HepG2 (cell line): Measurements from ENCODE around the gene MATN1. TPM values are rescaled to one million over a fixed set of nuclear protein-coding genes. Genes with fewer than 3 reads are reported as not detected.

Experiments used
- ATAC-seq: fragments of 200-7000 bp; cut with Tn5 transposase; 3 replicates; pipeline ENCODE4 v1.9.1; 2020; ENCODE audit warnings: mild to moderate bottlenecking, moderate library complexity
- BruUV-seq: library from RNA; stranded (reverse); fragments of 400-500 nt; replicated peaks from 2 replicates; lab custom pipeline; 2021; lab: Mats Ljungman, UMichigan
- CTCF ChIA-PET: fragments of 300-600 bp; formaldehyde crosslinking; extraction: SDS; loops from one replicate; lab custom pipeline; 2021; ENCODE audit warnings: low total read pairs, inconsistent platforms, low intra/inter-chr PET ratio; lab: Yijun Ruan, JAX
- POLR2A ChIA-PET: fragments of 350-600 bp; sonication (Branson Sonifier 250); formaldehyde crosslinking; loops from one replicate; lab custom pipeline; 2020; ENCODE audit warnings: antibody characterized with exemption, inconsistent platforms; lab: Yijun Ruan, JAX
- DNase-seq: peaks from one replicate; pipeline ENCODE4 v3.0.0-alpha.2; 2015; ENCODE audit warnings: low spot score
- FAIRE-seq: peaks from 3 replicates; lab custom pipeline; 2011; peaks lifted over from hg19 to GRCh38; lab: Jason Lieb, UNC
- H2AFZ ChIP-seq: one replicate; pipeline ENCODE4 v1.6.1; 2011; ENCODE audit warnings: low read length, inconsistent platforms
- H3K27ac ChIP-seq: fragments of 300-600 bp; 3 replicates; pipeline ENCODE4 v1.8.0; 2011; ENCODE audit warnings: mixed run types, mild to moderate bottlenecking, mixed read lengths, low read length, inconsistent platforms; ENCODE audit not compliant: insufficient read depth; ENCODE audit errors: extremely low read length
- H3K27me3 ChIP-seq, 2 experiments: fragments of 200-600 bp in 1 of 2; 2 replicates in 1 of 2; 3 replicates in 1 of 2; pipeline versions ENCODE4 v1.6.0 to v1.8.0; 2011; ENCODE audit warnings: low read length in 2 of 2, mild to moderate bottlenecking in 2 of 2, moderate library complexity in 2 of 2, inconsistent platforms in 1 of 2; ENCODE audit not compliant: insufficient read depth in 2 of 2, control insufficient read depth in 1 of 2
- H3K36me3 ChIP-seq, 2 experiments: fragments of 200-600 bp in 1 of 2; replicated peaks in 1 of 2; 2 replicates in 1 of 2; 3 replicates in 1 of 2; pipeline versions ENCODE4 v1.5.1 to v1.8.0; 2011; ENCODE audit warnings: low read length in 2 of 2, inconsistent platforms in 1 of 2; ENCODE audit not compliant: insufficient read depth in 2 of 2, control insufficient read depth in 1 of 2
- H3K4me1 ChIP-seq: 2 replicates; pipeline ENCODE4 v1.5.1; 2012; ENCODE audit warnings: low read length, inconsistent platforms; ENCODE audit not compliant: insufficient read depth
- H3K4me2 ChIP-seq: 2 replicates; pipeline ENCODE4 v1.6.0; 2011; ENCODE audit warnings: low read depth, low read length, inconsistent platforms
- H3K4me3 ChIP-seq, 3 experiments: fragments of 200-600 bp in 1 of 3; sonication (generic), shearing (Covaris generic) in 1 of 3; replicated peaks in 1 of 3; 2 replicates each; pipeline ENCODE4 v1.5.1; 2011 to 2016; ENCODE audit warnings: low read length in 3 of 3, inconsistent platforms in 2 of 3, low read depth in 2 of 3, mild to moderate bottlenecking in 2 of 3, control low read depth in 1 of 3, mixed read lengths in 1 of 3; ENCODE audit not compliant: insufficient read depth in 1 of 3
- H3K79me2 ChIP-seq: one replicate; pipeline ENCODE4 v1.6.1; 2011; ENCODE audit warnings: low read length, inconsistent platforms; ENCODE audit not compliant: insufficient read depth
- H3K9ac ChIP-seq: 2 replicates; pipeline ENCODE4 v1.6.0; 2011; ENCODE audit warnings: mild to moderate bottlenecking, low read depth, low read length, inconsistent platforms; ENCODE audit not compliant: insufficient read depth
- H3K9me3 ChIP-seq: 2 replicates; pipeline ENCODE4 v1.5.1; 2012; ENCODE audit warnings: mild to moderate bottlenecking, low read length
- H4K20me1 ChIP-seq: 2 replicates; pipeline ENCODE4 v1.6.0; 2011; ENCODE audit warnings: inconsistent platforms, mild to moderate bottlenecking, low read length, moderate library complexity; ENCODE audit not compliant: insufficient read depth
- CHD2 ChIP-seq: IDR thresholded peaks from 2 replicates; pipeline ENCODE4 v1.6.1; 2011; ENCODE audit warnings: low read depth, low read length, improper control_type of control experiment
- FIP1L1 ChIP-seq: fragments of 200-400 bp; formaldehyde crosslinking; IDR thresholded peaks from 2 replicates; pipeline ENCODE4 v1.6.1; 2018; ENCODE audit warnings: low read depth, mild to moderate bottlenecking, low read length, moderate library complexity, borderline replicate concordance; ENCODE audit not compliant: insufficient read depth
- JUND ChIP-seq: sonication (generic); formaldehyde crosslinking; IDR thresholded peaks from 2 replicates; pipeline ENCODE4 v1.8.0; 2022; ENCODE audit warnings: mild to moderate bottlenecking, missing genetic modification reagents
- MAFG ChIP-seq: sonication (generic); formaldehyde crosslinking; IDR thresholded peaks from 2 replicates; pipeline ENCODE4 v1.5.1; 2020; ENCODE audit warnings: mild to moderate bottlenecking, missing genetic modification reagents
- XRCC5 ChIP-seq: fragments of 200-400 bp; formaldehyde crosslinking; optimal IDR thresholded peaks from 2 replicates; pipeline ENCODE3; 2017; ENCODE audit warnings: mild to moderate bottlenecking, low read length
- ZMYM4 ChIP-seq: sonication (generic); formaldehyde crosslinking; IDR thresholded peaks from 2 replicates; pipeline ENCODE4 v1.8.1; 2023; ENCODE audit warnings: mild to moderate bottlenecking, missing genetic modification reagents
- ZNF567 ChIP-seq: sonication (generic); formaldehyde crosslinking; IDR thresholded peaks from 2 replicates; pipeline ENCODE4 v1.8.1; 2023; ENCODE audit warnings: mild to moderate bottlenecking, missing genetic modification reagents, borderline replicate concordance
- WGBS: methylation state at CpG from one replicate; pipeline ENCODE4 v1.1.6; 2017; ENCODE audit warnings: low lambda C conversion rate; 5-methylcytosine and 5-hydroxymethylcytosine counted together
- in situ Hi-C: cut with HindIII; loops from 2 replicates; pipeline ENCODE4 v1.10.0; 2017; ENCODE audit warnings: low pct_unique_long_range_greater_than_20kb; ENCODE audit not compliant: extremely low pct_ligation_motif_present
- intact Hi-C: fragments of 100-400 bp; cut with micrococcal nuclease; formaldehyde crosslinking; loops from one replicate; pipeline ENCODE4 v1.10.0; 2022; ENCODE audit not compliant: unreplicated experiment
- polyA plus RNA-seq, 8 experiments: library from polyadenylated mRNA; depleted of rRNA in 3 of 8; stranded (reverse) in 7 of 8; unstranded in 1 of 8; fragments of >200 nt; fragmentation: Illumina TruSeq in 4 of 8; extraction: Trizol in 4 of 8; gene quantifications; 2 replicates each; pipeline versions ENCODE4 v1.2.1 to v1.2.3, GENCODE V29; 2011 to 2016; ENCODE audit warnings: low read depth in 4 of 8, missing spikeins in 1 of 8, mixed read lengths in 1 of 8; ENCODE audit not compliant: insufficient read depth in 1 of 8
- total RNA-seq, 5 experiments: library from RNA; depleted of rRNA; stranded (reverse); fragments of >200 nt; fragmentation: Illumina TruSeq; extraction: Trizol; gene quantifications; 2 replicates each; pipeline ENCODE4 v1.2.3, GENCODE V29; 2016; ENCODE audit warnings: low read depth in 1 of 5
- TF ChIP-seq, protein P1 (sequence below): sonication (generic); formaldehyde crosslinking; IDR thresholded peaks from 2 replicates; pipeline ENCODE4 v1.5.0; 2020; ENCODE audit warnings: mild to moderate bottlenecking, missing genetic modification reagents
- TF ChIP-seq, protein P2 (sequence below): IDR thresholded peaks from 2 replicates; pipeline ENCODE4 v1.6.1; 2016; ENCODE audit warnings: control low read depth
- TF ChIP-seq, protein P3 (sequence below): sonication (generic); formaldehyde crosslinking; conservative IDR thresholded peaks from 2 replicates; pipeline ENCODE4 v1.4.0; 2020; ENCODE audit warnings: missing genetic modification reagents
- TF ChIP-seq, protein P4 (sequence below): sonication (generic); formaldehyde crosslinking; IDR thresholded peaks from 2 replicates; pipeline ENCODE4 v1.8.1; 2023; ENCODE audit warnings: mild to moderate bottlenecking, missing genetic modification reagents

Gene MATN1
- total and polyA plus RNA-seq, 2 of the 13 experiments (the other 11 are each of a cell fraction or from before 2014, with no cell fraction given): 0.04 to 0.05 TPM

DNA sequence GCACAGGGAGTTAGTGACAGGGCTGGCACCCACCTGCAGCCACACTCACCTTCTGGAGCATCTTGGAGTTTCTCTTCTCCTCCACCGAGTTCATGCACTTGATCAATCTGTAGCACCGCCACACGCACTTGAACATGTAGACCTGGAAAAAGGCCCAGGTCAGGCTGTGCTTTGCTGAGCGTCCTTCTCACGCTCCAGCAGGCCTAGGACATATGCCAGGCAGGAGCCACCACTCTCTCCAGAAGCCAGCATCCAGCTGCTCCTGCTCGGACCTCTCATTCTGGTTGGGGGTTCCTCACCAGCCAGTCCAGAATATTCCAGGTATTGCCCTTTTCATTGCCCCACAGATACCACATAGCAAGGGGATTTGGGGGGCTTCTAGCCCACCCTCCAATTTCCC, 11.7 kb upstream of the MATN1 start (continued):
- TF ChIP-seq FIP1L1: no peak

DNA sequence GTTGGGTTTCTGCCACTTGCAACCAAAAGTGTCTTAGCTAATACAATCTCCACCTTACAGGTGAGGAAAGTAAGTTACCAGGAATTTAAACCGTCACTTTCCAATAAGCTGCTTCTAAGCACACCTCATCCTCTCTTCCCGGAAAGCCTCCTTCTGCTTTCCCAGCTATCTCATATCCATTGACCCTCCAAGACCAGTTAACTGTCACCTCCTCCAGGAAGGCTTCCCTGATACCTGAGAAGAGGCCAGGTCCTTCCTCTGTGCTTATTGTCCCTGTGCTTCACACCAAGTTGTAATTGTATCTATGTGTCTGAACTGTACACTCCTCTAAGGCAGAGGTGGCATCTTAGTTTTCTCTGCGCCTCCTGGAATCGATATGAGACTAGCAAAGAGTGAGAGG, 11.2 kb upstream of the MATN1 start:
- H3K4me3 ChIP-seq: no peak overlapping the region
- FAIRE-seq (no peak), ATAC-seq (no peak), DNase-seq (no peak)
- H2AFZ ChIP-seq: no peak overlapping the region
- peaks cover 7% of the 10 kb centered on the region for H3K4me1 ChIP-seq
- no peaks in the 10 kb centered on the region for H3K79me2 ChIP-seq
- H4K20me1 ChIP-seq: no peaks in the 10 kb centered on the region
- no TSS peak for BruUV-seq
- H3K36me3 ChIP-seq: no peaks in the 10 kb centered on the region
- H3K9me3 ChIP-seq: no peaks in the 10 kb centered on the region
- TF ChIP-seq, protein P1, sequence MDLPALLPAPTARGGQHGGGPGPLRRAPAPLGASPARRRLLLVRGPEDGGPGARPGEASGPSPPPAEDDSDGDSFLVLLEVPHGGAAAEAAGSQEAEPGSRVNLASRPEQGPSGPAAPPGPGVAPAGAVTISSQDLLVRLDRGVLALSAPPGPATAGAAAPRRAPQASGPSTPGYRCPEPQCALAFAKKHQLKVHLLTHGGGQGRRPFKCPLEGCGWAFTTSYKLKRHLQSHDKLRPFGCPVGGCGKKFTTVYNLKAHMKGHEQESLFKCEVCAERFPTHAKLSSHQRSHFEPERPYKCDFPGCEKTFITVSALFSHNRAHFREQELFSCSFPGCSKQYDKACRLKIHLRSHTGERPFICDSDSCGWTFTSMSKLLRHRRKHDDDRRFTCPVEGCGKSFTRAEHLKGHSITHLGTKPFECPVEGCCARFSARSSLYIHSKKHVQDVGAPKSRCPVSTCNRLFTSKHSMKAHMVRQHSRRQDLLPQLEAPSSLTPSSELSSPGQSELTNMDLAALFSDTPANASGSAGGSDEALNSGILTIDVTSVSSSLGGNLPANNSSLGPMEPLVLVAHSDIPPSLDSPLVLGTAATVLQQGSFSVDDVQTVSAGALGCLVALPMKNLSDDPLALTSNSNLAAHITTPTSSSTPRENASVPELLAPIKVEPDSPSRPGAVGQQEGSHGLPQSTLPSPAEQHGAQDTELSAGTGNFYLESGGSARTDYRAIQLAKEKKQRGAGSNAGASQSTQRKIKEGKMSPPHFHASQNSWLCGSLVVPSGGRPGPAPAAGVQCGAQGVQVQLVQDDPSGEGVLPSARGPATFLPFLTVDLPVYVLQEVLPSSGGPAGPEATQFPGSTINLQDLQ: no peak
- TF ChIP-seq CHD2 (no peak), JUND (no peak), ZNF567 (no peak), XRCC5 (no peak), MAFG (CRISPR knock-in tag) (no peak), ZMYM4 (CRISPR knock-in tag) (no peak)
- TF ChIP-seq, protein P2, sequence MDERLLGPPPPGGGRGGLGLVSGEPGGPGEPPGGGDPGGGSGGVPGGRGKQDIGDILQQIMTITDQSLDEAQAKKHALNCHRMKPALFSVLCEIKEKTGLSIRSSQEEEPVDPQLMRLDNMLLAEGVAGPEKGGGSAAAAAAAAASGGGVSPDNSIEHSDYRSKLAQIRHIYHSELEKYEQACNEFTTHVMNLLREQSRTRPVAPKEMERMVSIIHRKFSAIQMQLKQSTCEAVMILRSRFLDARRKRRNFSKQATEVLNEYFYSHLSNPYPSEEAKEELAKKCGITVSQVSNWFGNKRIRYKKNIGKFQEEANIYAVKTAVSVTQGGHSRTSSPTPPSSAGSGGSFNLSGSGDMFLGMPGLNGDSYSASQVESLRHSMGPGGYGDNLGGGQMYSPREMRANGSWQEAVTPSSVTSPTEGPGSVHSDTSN (CRISPR knock-in tag): no peak
- TF ChIP-seq, protein P3, sequence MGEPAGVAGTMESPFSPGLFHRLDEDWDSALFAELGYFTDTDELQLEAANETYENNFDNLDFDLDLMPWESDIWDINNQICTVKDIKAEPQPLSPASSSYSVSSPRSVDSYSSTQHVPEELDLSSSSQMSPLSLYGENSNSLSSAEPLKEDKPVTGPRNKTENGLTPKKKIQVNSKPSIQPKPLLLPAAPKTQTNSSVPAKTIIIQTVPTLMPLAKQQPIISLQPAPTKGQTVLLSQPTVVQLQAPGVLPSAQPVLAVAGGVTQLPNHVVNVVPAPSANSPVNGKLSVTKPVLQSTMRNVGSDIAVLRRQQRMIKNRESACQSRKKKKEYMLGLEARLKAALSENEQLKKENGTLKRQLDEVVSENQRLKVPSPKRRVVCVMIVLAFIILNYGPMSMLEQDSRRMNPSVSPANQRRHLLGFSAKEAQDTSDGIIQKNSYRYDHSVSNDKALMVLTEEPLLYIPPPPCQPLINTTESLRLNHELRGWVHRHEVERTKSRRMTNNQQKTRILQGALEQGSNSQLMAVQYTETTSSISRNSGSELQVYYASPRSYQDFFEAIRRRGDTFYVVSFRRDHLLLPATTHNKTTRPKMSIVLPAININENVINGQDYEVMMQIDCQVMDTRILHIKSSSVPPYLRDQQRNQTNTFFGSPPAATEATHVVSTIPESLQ (CRISPR knock-in tag): no peak
- TF ChIP-seq, protein P4, sequence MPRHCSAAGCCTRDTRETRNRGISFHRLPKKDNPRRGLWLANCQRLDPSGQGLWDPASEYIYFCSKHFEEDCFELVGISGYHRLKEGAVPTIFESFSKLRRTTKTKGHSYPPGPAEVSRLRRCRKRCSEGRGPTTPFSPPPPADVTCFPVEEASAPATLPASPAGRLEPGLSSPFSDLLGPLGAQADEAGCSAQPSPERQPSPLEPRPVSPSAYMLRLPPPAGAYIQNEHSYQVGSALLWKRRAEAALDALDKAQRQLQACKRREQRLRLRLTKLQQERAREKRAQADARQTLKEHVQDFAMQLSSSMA (CRISPR knock-in tag): no peak
- H3K27me3 ChIP-seq: peaks cover 2 to 10% of the 10 kb centered on the region in 2 experiments; a peak in 3 of 5 replicates
- no peak overlapping the region for H3K4me2 ChIP-seq
- H3K9ac ChIP-seq: no peak overlapping the region
- intact Hi-C loops: no loop called here
- WGBS: 69% methylated on average over 4 of the region's 4 CpGs
- in situ Hi-C loops: no loop called here
- ChIA-PET CTCF (no interaction called here), POLR2A (no interaction called here)
- H3K27ac ChIP-seq: no peak overlapping the region
